NCI-H226 (cell line): ENCODE measurements around the gene ARID3A.
A peak's percentile ranks its signal among the peaks of the same experiment; 100 is the strongest.
"Not testable (repeated sequence)": the region's sequence is repeated elsewhere in the genome, so short reads cannot be mapped to it uniquely, and the experiment has no call there.

Experiments used
- DNase-seq: peaks from one replicate; pipeline ENCODE4 v3.0.0-alpha.2; 2015

Gene ARID3A

GRCh38 chr19:891421-892200 lies 34.2 kb upstream of the ARID3A start:
- not testable (repeated sequence) for DNase-seq

- DNase-seq: no peak
Observed at GRCh38 chr19:892243-892893, 33.5 kb upstream of the ARID3A start.

GRCh38 chr19:892894-893689 lies 32.7 kb upstream of the ARID3A start, which contains the start of the genes MED16 and RNU6-9:
MED16 (minus strand) TSS chr19:893187; CDS start chr19:891131, 2,056 bp downstream.
RNU6-9 (plus strand) TSS chr19:893484.
- peak; percentile 75 for DNase-seq

GRCh38 chr19:896434-896833 lies 29.4 kb upstream of the ARID3A start:
- no peak for DNase-seq

GRCh38 chr19:896999-897398 lies 28.8 kb upstream of the ARID3A start:
- DNase-seq: no peak

- no peak for DNase-seq
Observed at GRCh38 chr19:897442-898039, 28.3 kb upstream of the ARID3A start.

- DNase-seq: no peak
Observed at GRCh38 chr19:898663-899062, 27.2 kb upstream of the ARID3A start.

GRCh38 chr19:899336-900042 lies 26.3 kb upstream of the ARID3A start:
- no peak for DNase-seq

GRCh38 chr19:900043-900301 lies 25.9 kb upstream of the ARID3A start:
- DNase-seq: no peak

- DNase-seq: peak; percentile 68
Observed at GRCh38 chr19:900302-901111, 25.3 kb upstream of the ARID3A start.

GRCh38 chr19:901216-902092 lies 24.4 kb upstream of the ARID3A start:
- no peak for DNase-seq

- DNase-seq: no peak
Observed at GRCh38 chr19:902093-902370, 23.8 kb upstream of the ARID3A start.

- no peak for DNase-seq
Observed at GRCh38 chr19:902446-903226, 23.2 kb upstream of the ARID3A start.

- DNase-seq: no peak
Observed at GRCh38 chr19:903266-903797, 22.5 kb upstream of the ARID3A start.

GRCh38 chr19:904545-904944 lies 21.3 kb upstream of the ARID3A start:
- no peak for DNase-seq

- no peak for DNase-seq
Observed at GRCh38 chr19:906480-906879, 19.4 kb upstream of the ARID3A start.

GRCh38 chr19:907183-907853 lies 18.5 kb upstream of the ARID3A start:
- DNase-seq: no peak

GRCh38 chr19:911197-912033 lies 14.4 kb upstream of the ARID3A start:
- DNase-seq: no peak
